Activated CD4-positive, alpha-beta memory T cell treated with anti-CD3 and anti-CD28 coated beads for 36 hours (primary cell): ENCODE data around the gene GLIPR1. TPM values are rescaled to one million over a fixed set of nuclear protein-coding genes. Genes with fewer than 3 reads are reported as not detected.
"Not testable (repeated sequence)": the region's sequence is repeated elsewhere in the genome, so short reads cannot be mapped to it uniquely, and the experiment has no call there.

Experiments used
- CTCF ChIA-PET: fragments of 350-600 bp; sonication (Branson Sonifier 250); formaldehyde crosslinking; loops from one replicate; lab custom pipeline; 2021; ENCODE audit warnings: antibody characterized with exemption, inconsistent platforms; lab: Charles Lee
- POLR2A ChIA-PET: fragments of 350-600 bp; sonication (Branson Sonifier 250); formaldehyde crosslinking; loops from one replicate; lab custom pipeline; 2021; ENCODE audit warnings: antibody characterized with exemption; lab: Charles Lee
- DNase-seq: peaks from one replicate; pipeline ENCODE4 v3.0.0-alpha.2; 2020
- H3K27ac Mint-ChIP-seq: one replicate; pipeline ENCODE4 v1.8.0; 2021; ENCODE audit warnings: mixed read lengths
- H3K27me3 Mint-ChIP-seq: one replicate; pipeline ENCODE4 v1.8.0; 2021; ENCODE audit warnings: mixed read lengths
- H3K36me3 Mint-ChIP-seq: one replicate; pipeline ENCODE4 v1.8.0; 2021; ENCODE audit warnings: mixed read lengths
- H3K4me1 Mint-ChIP-seq: one replicate; pipeline ENCODE4 v1.8.0; 2021; ENCODE audit warnings: low read depth, mixed read lengths
- H3K4me3 Mint-ChIP-seq: one replicate; pipeline ENCODE4 v1.8.0; 2021; ENCODE audit warnings: mild to moderate bottlenecking, mixed read lengths
- H3K9me3 Mint-ChIP-seq: one replicate; pipeline ENCODE4 v1.8.0; 2021; ENCODE audit warnings: mixed read lengths
- intact Hi-C: fragments of 100-400 bp; cut with micrococcal nuclease; formaldehyde crosslinking; loops from one replicate; pipeline ENCODE4 v1.15.1; 2023
- total RNA-seq, 2 experiments: library from RNA; stranded (reverse); gene quantifications; one replicate each; pipeline ENCODE4 v1.2.3, GENCODE V29; 2021

GLIPR1 gene
- total RNA-seq, 2 experiments from 2014 or later, result 5.8 to 6.8 TPM

DNA sequence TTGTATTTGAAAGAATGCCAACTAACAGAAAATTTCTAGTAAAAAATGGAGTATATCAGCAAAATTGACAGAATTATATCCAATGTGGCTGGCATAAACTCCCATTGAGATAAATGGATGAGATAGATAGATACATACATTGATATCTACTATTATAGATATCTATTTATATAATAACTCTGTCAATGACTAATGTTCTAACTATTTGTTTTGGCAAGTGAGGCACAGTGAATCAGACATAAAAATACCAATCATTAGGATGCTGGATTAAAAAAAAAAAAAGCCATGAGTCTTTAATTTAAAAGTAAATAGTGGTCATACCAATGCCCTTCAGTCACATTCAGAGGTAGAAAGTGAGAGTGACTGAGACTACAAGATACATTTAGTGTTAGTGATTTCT is 33.7 kb upstream of the GLIPR1 start:
- intact Hi-C loops, result no loop called here

GRCh38 chr12:75447691-75448393 is 32.7 kb upstream of the GLIPR1 start:
- intact Hi-C loops, result no loop called here

More for the DNA sequence above, 33.7 kb upstream of the GLIPR1 start:
- ChIA-PET CTCF (interaction anchor here (1.2 kb wide), 1 partner anchor 113 kb away, joined by 3 read pairs; no protein-coding TSS in a partner anchor), POLR2A (no interaction called here)
- no peak overlapping the region for H3K27ac Mint-ChIP-seq
- no peaks in the 10 kb centered on the region for H3K36me3 Mint-ChIP-seq
- H3K4me3 Mint-ChIP-seq, result no peak overlapping the region
- no peaks in the 10 kb centered on the region for H3K4me1 Mint-ChIP-seq
- H3K27me3 Mint-ChIP-seq, result no peaks in the 10 kb centered on the region
- H3K9me3 Mint-ChIP-seq, result no peaks in the 10 kb centered on the region
- no peak for DNase-seq

GRCh38 chr12:75452675-75453330 is 27.8 kb upstream of the GLIPR1 start:
- POLR2A ChIA-PET, result no interaction called here
- no peak for DNase-seq
- H3K4me1 Mint-ChIP-seq, result peaks cover 15% of the 10 kb centered on the region
- intact Hi-C loops, result no loop called here
- H3K36me3 Mint-ChIP-seq, result peaks cover 2% of the 10 kb centered on the region
- CTCF ChIA-PET, result interaction anchor here (0.6 kb wide), 1 partner anchor 62 kb away, joined by 3 read pairs; the partner anchor contains the start of gene GLIPR1L2
- H3K4me3 Mint-ChIP-seq, result no peak overlapping the region
- H3K9me3 Mint-ChIP-seq, result peaks cover 2% of the 10 kb centered on the region
- H3K27me3 Mint-ChIP-seq, result no peaks in the 10 kb centered on the region
- no peak overlapping the region for H3K27ac Mint-ChIP-seq

More at GRCh38 chr12:75447691-75448393, 32.7 kb upstream of the GLIPR1 start:
- ChIA-PET POLR2A (no interaction called here), CTCF (no interaction called here)
- H3K27ac Mint-ChIP-seq, result no peak overlapping the region
- no peaks in the 10 kb centered on the region for H3K9me3 Mint-ChIP-seq
- no peaks in the 10 kb centered on the region for H3K4me1 Mint-ChIP-seq
- H3K36me3 Mint-ChIP-seq, result no peaks in the 10 kb centered on the region
- no peak for DNase-seq
- H3K4me3 Mint-ChIP-seq, result no peak overlapping the region
- no peaks in the 10 kb centered on the region for H3K27me3 Mint-ChIP-seq

- CTCF ChIA-PET, result interaction anchor here (0.9 to 1.8 kb wide), 3 partner anchors 18 to 122 kb away, joined by 3 to 6 read pairs (median 6); partner anchors contain the start of gene GLIPR1L1
- Mint-ChIP-seq H3K4me3 (no peak overlapping the region), H3K36me3 (peaks cover 10% of the 10 kb centered on the region), H3K9me3 (peaks cover 11% of the 10 kb centered on the region), H3K4me1 (peaks cover 36% of the 10 kb centered on the region), H3K27ac (no peak overlapping the region), H3K27me3 (no peaks in the 10 kb centered on the region)
- no peak for DNase-seq
- POLR2A ChIA-PET, result no interaction called here
- intact Hi-C loops, result loop anchor here (1.0 to 2.0 kb wide), 2 partner anchors 11 to 21 kb away; no protein-coding TSS in a partner anchor
These were observed 24.7 kb upstream of the GLIPR1 start for GRCh38 chr12:75455839-75456238.

GRCh38 chr12:75457191-75457590 is 23.4 kb upstream of the GLIPR1 start:
- intact Hi-C loops, result loop anchor here (2.0 kb wide), 1 partner anchor 20 kb away; no protein-coding TSS in a partner anchor
- no peak overlapping the region for H3K4me3 Mint-ChIP-seq
- H3K4me1 Mint-ChIP-seq, result peaks cover 37% of the 10 kb centered on the region
- CTCF ChIA-PET, result interaction anchor here (1.8 kb wide), 1 partner anchor 20 kb away, joined by 6 read pairs; no protein-coding TSS in a partner anchor
- H3K36me3 Mint-ChIP-seq, result peaks cover 10% of the 10 kb centered on the region
- no peaks in the 10 kb centered on the region for H3K27me3 Mint-ChIP-seq
- DNase-seq, result no peak
- POLR2A ChIA-PET, result no interaction called here
- H3K27ac Mint-ChIP-seq, result no peak overlapping the region
- H3K9me3 Mint-ChIP-seq, result peaks cover 11% of the 10 kb centered on the region

GRCh38 chr12:75457866-75458265 is 22.7 kb upstream of the GLIPR1 start:
- H3K27ac Mint-ChIP-seq, POLR2A ChIA-PET, CTCF ChIA-PET, DNase-seq, H3K27me3 Mint-ChIP-seq, H3K4me3 Mint-ChIP-seq: not testable (repeated sequence)
- H3K4me1 Mint-ChIP-seq, result peaks cover 37% of the 10 kb centered on the region
- H3K36me3 Mint-ChIP-seq, result peaks cover 10% of the 10 kb centered on the region
- H3K9me3 Mint-ChIP-seq, result peaks cover 11% of the 10 kb centered on the region
- intact Hi-C loops, result loop anchor here (2.0 kb wide), 1 partner anchor 19 kb away; no protein-coding TSS in a partner anchor

GRCh38 chr12:75459755-75460154 is 20.8 kb upstream of the GLIPR1 start:
- no peak for DNase-seq

DNA sequence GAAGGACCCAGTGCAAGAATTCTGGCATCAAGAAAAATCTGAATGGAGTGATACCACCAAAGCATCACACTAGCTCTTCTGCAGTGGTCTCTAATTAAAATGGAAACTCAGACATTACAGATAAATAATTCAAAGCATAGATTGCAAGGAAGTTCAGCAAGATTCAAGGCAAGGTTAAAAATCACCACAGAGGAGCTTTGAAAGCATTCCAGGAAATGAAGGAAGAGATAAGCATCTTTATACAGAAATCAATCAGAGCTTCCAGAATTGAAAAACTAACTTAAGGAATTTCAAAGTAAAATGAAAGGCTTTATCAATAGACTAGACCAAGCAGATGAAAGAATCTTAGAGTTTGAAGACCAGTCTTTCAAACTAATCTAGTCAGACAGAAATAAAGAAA is 20.4 kb upstream of the GLIPR1 start:
- H3K27me3 Mint-ChIP-seq, result no peaks in the 10 kb centered on the region
- peaks cover 37% of the 10 kb centered on the region for H3K4me1 Mint-ChIP-seq
- H3K27ac Mint-ChIP-seq, result no peak overlapping the region
- no peak for DNase-seq
- ChIA-PET POLR2A (no interaction called here), CTCF (interaction anchor here (0.7 kb wide), 1 partner anchor 41 kb away, joined by 3 read pairs; no protein-coding TSS in a partner anchor)
- intact Hi-C loops, result no loop called here
- peaks cover 10% of the 10 kb centered on the region for H3K36me3 Mint-ChIP-seq
- peaks cover 11% of the 10 kb centered on the region for H3K9me3 Mint-ChIP-seq
- no peak overlapping the region for H3K4me3 Mint-ChIP-seq

More at GRCh38 chr12:75459755-75460154, 20.8 kb upstream of the GLIPR1 start:
- Mint-ChIP-seq H3K4me3 (no peak overlapping the region), H3K27me3 (no peaks in the 10 kb centered on the region), H3K4me1 (peaks cover 37% of the 10 kb centered on the region), H3K27ac (no peak overlapping the region), H3K9me3 (peaks cover 11% of the 10 kb centered on the region), H3K36me3 (peaks cover 10% of the 10 kb centered on the region)
- POLR2A ChIA-PET, result no interaction called here
- CTCF ChIA-PET, result no interaction called here
- intact Hi-C loops, result no loop called here

- no peaks in the 10 kb centered on the region for H3K36me3 Mint-ChIP-seq
- DNase-seq, result no peak
- ChIA-PET POLR2A (no interaction called here), CTCF (interaction anchor here (0.8 to 1.4 kb wide), 3 partner anchors 8 to 81 kb away, joined by 3 read pairs; no protein-coding TSS in a partner anchor)
- no peak overlapping the region for H3K4me3 Mint-ChIP-seq
- intact Hi-C loops, result no loop called here
- H3K4me1 Mint-ChIP-seq, result peaks cover 8% of the 10 kb centered on the region
- peaks cover 4% of the 10 kb centered on the region for H3K27me3 Mint-ChIP-seq
- H3K27ac Mint-ChIP-seq, result no peak overlapping the region
- no peaks in the 10 kb centered on the region for H3K9me3 Mint-ChIP-seq
These were observed 8.4 kb upstream of the GLIPR1 start for GRCh38 chr12:75471902-75472890.

DNA sequence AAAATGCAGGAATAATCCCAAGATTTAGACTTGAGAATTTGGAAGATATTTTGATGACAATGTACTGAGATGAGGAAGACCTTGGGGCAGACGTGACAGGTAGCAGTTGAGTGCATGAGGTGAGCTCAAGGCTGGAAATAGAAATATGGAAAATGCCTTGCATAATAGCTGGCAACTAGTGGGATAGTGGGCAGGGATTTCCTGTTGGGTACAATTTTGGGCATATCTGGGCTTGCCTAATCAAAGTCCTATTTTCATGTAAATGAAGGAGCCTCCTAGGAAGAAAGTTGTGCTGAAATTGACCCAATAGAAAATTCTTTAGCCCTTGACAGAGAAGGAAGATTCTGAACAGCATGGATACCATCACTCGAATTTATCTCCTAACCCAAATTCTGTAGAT is 6.4 kb upstream of the GLIPR1 start:
- Mint-ChIP-seq H3K9me3 (no peaks in the 10 kb centered on the region), H3K27ac (no peak overlapping the region), H3K27me3 (peaks cover 4% of the 10 kb centered on the region), H3K4me1 (peaks cover 26% of the 10 kb centered on the region), H3K36me3 (no peaks in the 10 kb centered on the region), H3K4me3 (no peak overlapping the region)
- ChIA-PET CTCF (interaction anchor here (1.0 to 2.1 kb wide), 2 partner anchors 11 kb away, joined by 3 to 9 read pairs; no protein-coding TSS in a partner anchor), POLR2A (interaction anchor here (1.0 kb wide), 1 partner anchor 10 kb away, joined by 3 read pairs; no protein-coding TSS in a partner anchor)
- DNase-seq, result no peak
- intact Hi-C loops, result no loop called here

- POLR2A ChIA-PET, result no interaction called here
- CTCF ChIA-PET, result interaction anchor here (1.4 kb wide), 1 partner anchor 10 kb away, joined by 4 read pairs; no protein-coding TSS in a partner anchor
- Mint-ChIP-seq H3K27me3 (peaks cover 5% of the 10 kb centered on the region), H3K27ac (no peak overlapping the region), H3K36me3 (no peaks in the 10 kb centered on the region), H3K4me1 (peaks cover 45% of the 10 kb centered on the region), H3K9me3 (no peaks in the 10 kb centered on the region), H3K4me3 (no peak overlapping the region)
- intact Hi-C loops, result loop anchor here (2.0 to 5.0 kb wide), 5 partner anchors 19 to 579 kb away; partner anchors contain the start of gene GLIPR1L1
- peak; percentile 67 for DNase-seq
These were observed 4.5 kb upstream of the GLIPR1 start for GRCh38 chr12:75476071-75476470.
